Fibroblast of lung (primary cell): ENCODE measurements around the gene CRTAC1.

Source experiments
- CTCF ChIP-seq, 2 donors: IDR thresholded peaks in 1 of 2; conservative IDR thresholded peaks in 1 of 2; 1 replicate in 1 of 2; 2 replicates in 1 of 2; pipeline ENCODE4 v1.5.1; 2011 to 2012; ENCODE audit warnings: low read length in 2 of 2, control low read depth in 1 of 2, inconsistent platforms in 1 of 2, low read depth in 1 of 2, mild to moderate bottlenecking in 1 of 2
- EZH2 ChIP-seq: IDR thresholded peaks from 2 replicates; pipeline ENCODE4 v1.5.1; 2012; ENCODE audit warnings: low read length, control low read depth, mild to moderate bottlenecking; ENCODE audit errors: missing control alignments

- TF ChIP-seq CTCF (conservative IDR thresholded peaks at IDR 0.05 in 1 of 2, IDR thresholded peaks at IDR 0.05 in 1 of 2; ENCODE audit: low read depth in 1 of 2, low read length in 2 of 2) (no peak), EZH2 (no peak)
Measured at GRCh38 chr10:97939446-97939990, 90.9 kb downstream of the CRTAC1 start.
